ENCODE data around the gene EEPD1.
"Not testable (repeated sequence)": the region's sequence is repeated elsewhere in the genome, so short reads cannot be mapped to it uniquely, and the experiment has no call there.

EEPD1 gene

GRCh38 chr7:36314491-36314890 is 161.4 kb downstream of the EEPD1 start:
- FAIRE-seq (no peak), DNase-seq (ENCODE audit: insufficient read length, low spot score) (no peak)
- no peak for TF ChIP-seq POLR2A (IDR thresholded peaks at IDR 0.05; ENCODE audit: low read depth, low read length)
- no peak for TF ChIP-seq PAX5 (IDR thresholded peaks at IDR 0.05; ENCODE audit: insufficient read depth, low read length, severe bottlenecking)
- no peak for TF ChIP-seq POU2F2 (IDR thresholded peaks at IDR 0.05; ENCODE audit: low read depth, low read length)
- no peak for TF ChIP-seq POLR2AphosphoS5 (IDR thresholded peaks at IDR 0.05; ENCODE audit: low read depth, low read length)
- TF ChIP-seq SPI1 (IDR thresholded peaks at IDR 0.05; ENCODE audit: low read depth, low read length), result no peak
- no peak for TF ChIP-seq TAF1 (IDR thresholded peaks at IDR 0.05; ENCODE audit: low read depth, low read length)

DNA sequence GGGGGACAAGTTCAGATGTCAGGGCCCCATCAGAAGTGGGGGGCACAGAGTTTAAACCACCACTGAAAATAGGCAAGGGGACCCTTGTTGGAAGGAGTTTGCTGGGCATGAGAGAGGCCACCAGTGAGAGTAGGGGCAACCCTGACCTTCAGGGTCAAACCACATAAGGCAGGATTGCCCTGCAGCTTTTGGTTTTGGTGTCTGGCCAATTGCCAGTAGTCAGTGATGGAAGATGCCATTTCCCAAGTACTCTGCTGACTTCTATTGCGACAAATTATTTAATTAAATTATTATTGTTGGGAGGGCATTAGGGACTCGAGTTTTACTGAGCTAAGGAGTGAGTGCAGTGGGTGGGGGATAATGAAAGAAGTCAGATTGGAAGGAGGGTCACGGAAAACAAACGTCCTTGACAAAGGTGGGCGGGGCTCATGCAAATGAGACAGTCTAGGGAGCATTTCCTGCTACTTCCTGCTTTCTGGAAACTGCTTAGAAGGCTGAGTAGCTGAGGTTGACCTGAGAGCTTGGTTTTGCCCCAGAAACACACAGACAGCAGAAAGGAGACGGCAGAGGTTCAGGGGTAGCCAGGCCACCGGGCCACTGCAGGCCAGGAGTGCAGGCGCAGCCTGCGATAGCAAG is 162.4 kb downstream of the EEPD1 start:
- TF ChIP-seq SPI1 (IDR thresholded peaks at IDR 0.05; ENCODE audit: low read depth, low read length), result no peak
- no peak for TF ChIP-seq POLR2AphosphoS5 (IDR thresholded peaks at IDR 0.05; ENCODE audit: low read depth, low read length)
- TF ChIP-seq PAX5 (IDR thresholded peaks at IDR 0.05; ENCODE audit: insufficient read depth, low read length, severe bottlenecking), result no peak
- TF ChIP-seq TAF1 (IDR thresholded peaks at IDR 0.05; ENCODE audit: low read depth, low read length), result no peak
- DNase-seq (ENCODE audit: insufficient read length, low spot score) (no peak), FAIRE-seq (no peak)

- FAIRE-seq (no peak), DNase-seq (ENCODE audit: insufficient read length, low spot score) (no peak)
These were observed 163.3 kb downstream of the EEPD1 start for GRCh38 chr7:36316319-36316718.

DNA sequence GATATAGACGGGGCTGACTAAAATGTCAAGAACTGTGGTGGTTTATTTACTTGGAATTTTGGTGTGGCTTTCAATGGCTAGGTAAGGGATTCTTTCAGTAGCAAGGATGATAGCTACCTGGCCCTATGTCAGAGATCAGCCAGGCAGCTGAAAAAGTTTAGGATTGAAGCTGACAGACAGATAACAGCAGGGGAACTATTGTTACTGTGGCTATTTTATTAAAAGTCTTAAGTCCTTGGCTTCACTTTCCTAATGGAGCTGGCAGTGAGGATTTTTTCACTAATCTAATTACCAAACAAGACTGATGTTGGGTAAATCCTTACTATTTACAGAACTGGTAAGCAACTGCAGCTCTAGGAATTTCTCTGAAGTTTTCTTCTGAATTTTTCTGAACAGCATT is 164.2 kb downstream of the EEPD1 start:
- TF ChIP-seq PAX5 (IDR thresholded peaks at IDR 0.05; ENCODE audit: insufficient read depth, low read length, severe bottlenecking) (no peak), SPI1 (IDR thresholded peaks at IDR 0.05; ENCODE audit: low read depth, low read length) (no peak), POU2F2 (IDR thresholded peaks at IDR 0.05; ENCODE audit: low read depth, low read length) (no peak), POLR2AphosphoS5 (IDR thresholded peaks at IDR 0.05; ENCODE audit: low read depth, low read length) (no peak), POLR2A (IDR thresholded peaks at IDR 0.05; ENCODE audit: low read depth, low read length) (no peak), TAF1 (IDR thresholded peaks at IDR 0.05; ENCODE audit: low read depth, low read length) (no peak)
- FAIRE-seq (no peak), DNase-seq (ENCODE audit: insufficient read length, low spot score) (no peak)

More at GRCh38 chr7:36316319-36316718, 163.3 kb downstream of the EEPD1 start:
- TF ChIP-seq SPI1 (IDR thresholded peaks at IDR 0.05; ENCODE audit: low read depth, low read length), result no peak
- no peak for TF ChIP-seq PAX5 (IDR thresholded peaks at IDR 0.05; ENCODE audit: insufficient read depth, low read length, severe bottlenecking)
- TF ChIP-seq POLR2AphosphoS5 (IDR thresholded peaks at IDR 0.05; ENCODE audit: low read depth, low read length), result no peak
- TF ChIP-seq POU2F2 (IDR thresholded peaks at IDR 0.05; ENCODE audit: low read depth, low read length), result no peak
- no peak for TF ChIP-seq TAF1 (IDR thresholded peaks at IDR 0.05; ENCODE audit: low read depth, low read length)
- TF ChIP-seq POLR2A (IDR thresholded peaks at IDR 0.05; ENCODE audit: low read depth, low read length), result no peak

DNA sequence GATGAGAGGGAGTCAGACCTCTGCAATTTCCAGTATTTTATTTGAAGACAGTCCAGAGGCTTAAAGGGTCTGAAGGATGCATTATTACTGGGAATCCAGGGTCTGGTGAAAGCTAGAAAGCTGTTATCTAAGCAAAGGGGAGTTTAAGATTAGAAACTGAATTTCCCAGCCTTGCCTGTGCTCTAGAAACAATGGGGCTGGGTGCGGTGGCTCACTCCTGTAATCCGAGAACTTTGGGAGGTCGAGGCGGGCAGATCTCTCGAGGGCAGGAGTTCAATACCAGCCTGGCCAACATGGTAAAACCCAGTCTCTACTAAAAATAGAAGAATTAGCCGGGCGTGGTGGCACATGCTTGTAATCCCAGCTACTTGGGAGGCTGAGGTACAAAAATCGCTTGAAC is 165.1 kb downstream of the EEPD1 start:
- TF ChIP-seq SPI1 (IDR thresholded peaks at IDR 0.05; ENCODE audit: low read depth, low read length) (no peak), PAX5 (IDR thresholded peaks at IDR 0.05; ENCODE audit: insufficient read depth, low read length, severe bottlenecking) (no peak), POLR2AphosphoS5 (IDR thresholded peaks at IDR 0.05; ENCODE audit: low read depth, low read length) (no peak), TAF1 (IDR thresholded peaks at IDR 0.05; ENCODE audit: low read depth, low read length) (no peak), POU2F2 (IDR thresholded peaks at IDR 0.05; ENCODE audit: low read depth, low read length) (no peak), POLR2A (IDR thresholded peaks at IDR 0.05; ENCODE audit: low read depth, low read length) (no peak)
- DNase-seq (ENCODE audit: insufficient read length, low spot score) (no peak), FAIRE-seq (no peak)

DNA sequence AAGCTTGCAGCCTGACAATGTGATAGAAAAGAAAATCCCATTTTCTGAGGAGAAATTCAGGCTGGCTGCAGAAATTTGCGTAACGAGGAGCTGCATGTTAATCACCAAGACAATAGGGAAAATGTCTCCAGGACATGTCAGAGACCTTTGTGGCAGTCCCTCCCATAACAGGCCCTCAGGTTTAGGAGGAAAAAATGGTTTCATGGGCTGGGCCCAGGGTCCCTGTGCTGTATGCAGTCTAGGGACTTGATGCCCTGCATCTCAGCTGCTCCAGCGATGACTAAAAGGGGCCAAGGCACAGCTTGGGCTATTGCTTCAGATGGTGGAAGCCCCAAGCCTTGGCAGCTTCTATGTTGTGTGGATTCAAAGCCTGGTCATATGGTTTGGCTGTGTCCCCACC is 168.2 kb downstream of the EEPD1 start:
- not testable (repeated sequence) for DNase-seq (ENCODE audit: insufficient read length, low spot score); FAIRE-seq

DNA sequence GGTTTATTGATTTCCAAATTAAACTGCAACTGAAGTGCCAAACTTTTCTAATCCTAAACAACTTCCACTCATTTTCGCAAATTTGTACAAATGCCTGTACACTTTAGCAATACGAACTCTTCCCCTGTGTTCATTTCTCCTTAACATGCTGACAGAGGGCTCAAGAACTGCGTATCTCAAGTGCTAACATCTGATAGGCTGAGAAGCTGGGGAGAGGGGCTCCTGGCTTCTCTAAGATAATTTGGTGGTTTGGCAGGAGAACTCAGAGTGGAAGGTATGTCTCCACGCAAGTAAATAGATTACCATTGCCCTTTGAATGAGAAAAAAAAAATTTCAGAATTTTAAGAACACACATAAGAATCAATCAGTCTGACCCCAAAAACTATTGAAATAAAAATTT is 183.3 kb downstream of the EEPD1 start:
- FAIRE-seq (no peak), DNase-seq (ENCODE audit: insufficient read length, low spot score) (no peak)
- TF ChIP-seq SPI1 (IDR thresholded peaks at IDR 0.05; ENCODE audit: low read depth, low read length), result no peak
- TF ChIP-seq POU2F2 (IDR thresholded peaks at IDR 0.05; ENCODE audit: low read depth, low read length), result no peak
- TF ChIP-seq POLR2A (IDR thresholded peaks at IDR 0.05; ENCODE audit: low read depth, low read length), result no peak
- no peak for TF ChIP-seq POLR2AphosphoS5 (IDR thresholded peaks at IDR 0.05; ENCODE audit: low read depth, low read length)
- no peak for TF ChIP-seq TAF1 (IDR thresholded peaks at IDR 0.05; ENCODE audit: low read depth, low read length)
- no peak for TF ChIP-seq PAX5 (IDR thresholded peaks at IDR 0.05; ENCODE audit: insufficient read depth, low read length, severe bottlenecking)

DNA sequence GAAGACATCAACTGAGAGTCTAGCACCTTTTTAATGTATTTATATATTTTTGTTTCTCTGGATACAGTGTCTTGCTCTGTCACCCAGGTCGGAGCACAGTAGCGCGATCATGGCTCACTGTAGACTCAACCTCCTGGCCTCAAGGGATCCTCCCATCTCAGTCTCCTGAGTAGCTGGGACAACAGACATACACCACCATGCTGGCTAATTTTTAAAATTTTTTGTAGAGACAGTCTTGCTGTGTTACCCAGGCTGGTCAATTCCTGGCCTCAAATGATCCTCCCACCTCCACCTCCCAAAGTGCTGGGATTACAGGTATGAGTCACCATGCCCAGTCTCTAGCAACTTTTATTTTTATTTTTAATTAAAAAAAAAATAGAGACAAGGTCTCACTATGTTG is 185.2 kb downstream of the EEPD1 start:
- DNase-seq (ENCODE audit: insufficient read length, low spot score), result no peak
- FAIRE-seq, result no peak
- TF ChIP-seq POLR2AphosphoS5 (IDR thresholded peaks at IDR 0.05; ENCODE audit: low read depth, low read length) (no peak), SPI1 (IDR thresholded peaks at IDR 0.05; ENCODE audit: low read depth, low read length) (no peak), POU2F2 (IDR thresholded peaks at IDR 0.05; ENCODE audit: low read depth, low read length) (no peak), POLR2A (IDR thresholded peaks at IDR 0.05; ENCODE audit: low read depth, low read length) (no peak), TAF1 (IDR thresholded peaks at IDR 0.05; ENCODE audit: low read depth, low read length) (no peak), PAX5 (IDR thresholded peaks at IDR 0.05; ENCODE audit: insufficient read depth, low read length, severe bottlenecking) (no peak)

GRCh38 chr7:36343548-36343947 is 190.5 kb downstream of the EEPD1 start:
- TF ChIP-seq POU2F2 (IDR thresholded peaks at IDR 0.05; ENCODE audit: low read depth, low read length), result no peak
- TF ChIP-seq POLR2A (IDR thresholded peaks at IDR 0.05; ENCODE audit: low read depth, low read length), result no peak
- TF ChIP-seq SPI1 (IDR thresholded peaks at IDR 0.05; ENCODE audit: low read depth, low read length), result no peak
- TF ChIP-seq POLR2AphosphoS5 (IDR thresholded peaks at IDR 0.05; ENCODE audit: low read depth, low read length), result no peak
- TF ChIP-seq PAX5 (IDR thresholded peaks at IDR 0.05; ENCODE audit: insufficient read depth, low read length, severe bottlenecking), result no peak
- no peak for TF ChIP-seq TAF1 (IDR thresholded peaks at IDR 0.05; ENCODE audit: low read depth, low read length)
- DNase-seq (ENCODE audit: insufficient read length, low spot score), result no peak
- FAIRE-seq, result no peak

DNA sequence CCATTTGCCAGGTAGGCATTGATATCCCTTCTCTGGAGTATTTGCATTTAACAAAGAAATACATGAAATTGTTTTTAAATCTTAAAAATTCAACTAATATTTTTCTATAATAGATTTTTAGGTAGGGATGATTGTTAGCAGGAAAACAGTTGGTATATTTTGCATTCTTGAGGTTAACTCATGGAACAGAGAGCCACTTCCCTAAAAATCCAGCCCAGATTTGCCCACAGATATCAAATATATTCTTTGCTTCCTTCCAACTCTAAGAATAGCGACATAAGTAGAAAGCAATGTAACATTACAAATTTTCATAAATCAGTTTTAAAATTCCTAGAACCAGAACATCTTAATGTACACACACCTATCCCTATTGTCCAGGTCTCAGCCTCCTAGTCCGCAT is 191.6 kb downstream of the EEPD1 start:
- TF ChIP-seq POLR2AphosphoS5 (IDR thresholded peaks at IDR 0.05; ENCODE audit: low read depth, low read length), result no peak
- TF ChIP-seq PAX5 (IDR thresholded peaks at IDR 0.05; ENCODE audit: insufficient read depth, low read length, severe bottlenecking), result no peak
- TF ChIP-seq SPI1 (IDR thresholded peaks at IDR 0.05; ENCODE audit: low read depth, low read length), result no peak
- no peak for TF ChIP-seq POU2F2 (IDR thresholded peaks at IDR 0.05; ENCODE audit: low read depth, low read length)
- no peak for TF ChIP-seq TAF1 (IDR thresholded peaks at IDR 0.05; ENCODE audit: low read depth, low read length)
- DNase-seq (ENCODE audit: insufficient read length, low spot score), result no peak
- FAIRE-seq, result no peak
